22Rv1 (cell line): Measurements from ENCODE around the gene LAMTOR5.

Source experiments
- H3K27ac ChIP-seq: fragments of 450-650 bp; 2 replicates; pipeline ENCODE4 v1.5.1; 2017
- ZFX ChIP-seq: fragments of 450-650 bp; IDR thresholded peaks from 2 replicates; pipeline ENCODE4 v1.6.1; 2017; ENCODE audit warnings: antibody characterized with exemption, borderline replicate concordance
- TF ChIP-seq, protein P1 (sequence below): fragments of 450-650 bp; IDR thresholded peaks from 2 replicates; pipeline ENCODE4 v1.5.1; 2017; ENCODE audit warnings: mild to moderate bottlenecking

LAMTOR5 gene

DNA sequence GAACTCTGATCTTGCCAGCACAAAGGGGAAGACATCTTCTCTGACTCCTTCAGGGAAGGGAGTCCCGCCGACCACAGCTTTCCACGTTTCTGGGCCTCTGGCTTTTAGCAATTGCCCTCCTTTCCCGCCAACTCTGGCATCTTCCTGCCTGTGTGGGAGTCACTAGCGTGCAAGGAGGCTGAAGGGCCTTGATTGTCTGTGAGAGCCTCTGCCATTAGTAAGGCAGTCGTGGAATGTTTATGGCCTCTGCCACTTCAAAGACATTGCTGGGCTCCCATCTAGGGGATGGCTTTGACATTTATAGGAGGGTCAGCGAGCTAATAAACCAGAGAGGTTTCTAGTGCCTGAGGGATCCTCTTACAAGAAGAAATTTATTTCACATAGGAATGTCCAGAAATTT lies 29.1 kb upstream of the LAMTOR5 start:
- H3K27ac ChIP-seq: no peak overlapping the region
- TF ChIP-seq ZFX: no peak
- TF ChIP-seq, protein P1, sequence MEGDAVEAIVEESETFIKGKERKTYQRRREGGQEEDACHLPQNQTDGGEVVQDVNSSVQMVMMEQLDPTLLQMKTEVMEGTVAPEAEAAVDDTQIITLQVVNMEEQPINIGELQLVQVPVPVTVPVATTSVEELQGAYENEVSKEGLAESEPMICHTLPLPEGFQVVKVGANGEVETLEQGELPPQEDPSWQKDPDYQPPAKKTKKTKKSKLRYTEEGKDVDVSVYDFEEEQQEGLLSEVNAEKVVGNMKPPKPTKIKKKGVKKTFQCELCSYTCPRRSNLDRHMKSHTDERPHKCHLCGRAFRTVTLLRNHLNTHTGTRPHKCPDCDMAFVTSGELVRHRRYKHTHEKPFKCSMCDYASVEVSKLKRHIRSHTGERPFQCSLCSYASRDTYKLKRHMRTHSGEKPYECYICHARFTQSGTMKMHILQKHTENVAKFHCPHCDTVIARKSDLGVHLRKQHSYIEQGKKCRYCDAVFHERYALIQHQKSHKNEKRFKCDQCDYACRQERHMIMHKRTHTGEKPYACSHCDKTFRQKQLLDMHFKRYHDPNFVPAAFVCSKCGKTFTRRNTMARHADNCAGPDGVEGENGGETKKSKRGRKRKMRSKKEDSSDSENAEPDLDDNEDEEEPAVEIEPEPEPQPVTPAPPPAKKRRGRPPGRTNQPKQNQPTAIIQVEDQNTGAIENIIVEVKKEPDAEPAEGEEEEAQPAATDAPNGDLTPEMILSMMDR: no peak

DNA sequence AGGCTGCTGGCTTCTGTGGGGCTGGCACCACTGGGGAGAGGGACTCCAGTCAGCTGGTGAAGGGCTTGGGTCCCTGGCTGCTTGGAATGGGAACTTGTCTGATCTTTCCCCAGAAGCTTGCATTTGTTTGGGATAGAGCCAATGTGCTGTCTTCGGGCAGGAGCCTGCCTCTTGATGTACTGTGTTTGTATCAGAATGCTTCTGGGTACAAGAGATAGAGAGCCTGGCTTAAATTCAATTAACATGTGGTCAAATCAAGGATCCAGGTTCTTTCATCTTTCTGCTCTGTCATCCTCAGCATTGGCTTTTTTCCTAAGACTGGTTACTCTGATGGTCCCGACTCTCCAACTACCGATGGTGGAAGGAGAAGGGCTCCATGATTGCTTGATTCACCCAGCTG lies 27.5 kb upstream of the LAMTOR5 start:
- TF ChIP-seq, protein P1: no peak
- no peak for TF ChIP-seq ZFX
- no peak overlapping the region for H3K27ac ChIP-seq

DNA sequence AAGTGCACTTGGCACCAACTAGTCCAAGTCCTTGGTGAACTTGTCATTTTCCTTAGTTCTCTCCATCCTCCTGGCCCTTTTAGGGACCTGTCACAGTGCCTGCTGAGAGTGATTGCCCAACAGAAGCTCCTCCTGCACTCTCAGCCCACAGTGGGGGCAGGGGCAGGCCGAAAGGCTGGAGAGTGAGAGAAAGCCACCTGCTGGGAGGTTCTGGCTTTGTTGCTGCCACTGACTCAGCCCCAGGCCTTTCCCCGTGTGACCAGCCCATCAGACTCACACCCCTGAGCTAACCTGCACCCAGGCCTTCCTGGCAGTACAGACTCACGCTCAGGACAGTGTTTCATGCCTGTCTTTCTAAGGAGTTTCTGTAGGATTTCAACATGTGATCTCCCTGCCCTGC lies 26.3 kb upstream of the LAMTOR5 start:
- no peak overlapping the region for H3K27ac ChIP-seq
- TF ChIP-seq, protein P1: no peak
- no peak for TF ChIP-seq ZFX

DNA sequence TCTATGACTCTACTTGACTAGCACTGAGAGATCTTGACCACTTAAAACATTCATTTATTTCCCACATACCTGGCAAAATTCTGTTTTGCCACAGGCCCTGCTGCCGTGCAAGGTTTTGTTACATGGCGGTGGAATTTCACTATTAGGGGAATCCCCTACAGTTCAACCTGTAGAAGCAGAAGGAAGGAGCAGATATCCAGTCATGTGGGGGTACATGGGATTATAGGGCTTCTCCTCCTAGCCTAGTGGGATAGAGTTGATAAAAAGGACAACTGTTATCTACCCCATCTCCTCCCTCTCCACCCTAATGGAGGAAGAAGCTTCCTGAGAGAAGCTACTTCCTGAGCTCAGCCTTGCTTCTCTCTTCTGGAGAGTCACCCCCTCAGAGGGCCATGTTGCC lies 25.7 kb upstream of the LAMTOR5 start:
- no peak overlapping the region for H3K27ac ChIP-seq
- TF ChIP-seq, protein P1: no peak
- no peak for TF ChIP-seq ZFX

DNA sequence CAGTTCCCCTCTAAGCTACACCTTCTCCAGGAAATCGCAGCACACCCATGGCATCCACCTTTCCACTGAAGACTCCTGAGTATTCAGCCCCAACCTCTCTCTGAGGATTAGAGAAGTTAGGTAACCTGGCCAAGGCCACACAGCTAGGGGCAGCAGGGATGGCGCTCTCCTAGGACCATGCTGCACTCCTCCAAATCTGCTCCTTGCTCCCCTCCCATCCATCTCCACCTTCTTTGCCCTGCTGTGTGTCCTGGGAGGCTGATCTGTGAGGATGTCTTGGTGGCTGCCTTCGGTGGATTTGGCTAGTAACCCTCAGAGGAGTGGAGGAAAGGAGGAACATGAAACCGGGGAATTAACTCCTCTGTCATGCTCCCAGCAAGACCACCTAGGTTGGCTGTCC lies 23.4 kb upstream of the LAMTOR5 start:
- H3K27ac ChIP-seq: no peak overlapping the region
- TF ChIP-seq, protein P1: no peak
- TF ChIP-seq ZFX: no peak

DNA sequence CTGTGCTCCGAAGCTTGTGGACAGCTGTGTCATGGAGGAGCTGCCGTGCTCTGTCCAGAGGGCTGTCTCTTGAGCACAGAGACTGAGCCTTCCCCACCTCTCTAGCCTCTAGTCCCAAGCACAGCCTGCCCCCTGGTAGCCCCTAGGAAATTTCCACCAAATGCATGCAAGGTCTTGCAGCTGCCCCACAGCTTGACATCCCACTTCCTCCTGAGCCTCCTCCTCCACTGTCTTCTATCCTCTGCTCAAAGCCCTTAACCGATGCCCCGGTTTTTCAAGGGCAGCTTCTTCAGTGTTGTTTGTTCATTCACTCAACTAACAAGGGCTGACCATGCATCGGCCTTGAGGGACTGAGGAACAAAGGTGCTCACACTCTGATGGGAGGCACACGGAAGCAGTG lies 22.9 kb upstream of the LAMTOR5 start:
- no peak overlapping the region for H3K27ac ChIP-seq
- TF ChIP-seq, protein P1: no peak
- TF ChIP-seq ZFX: no peak

DNA sequence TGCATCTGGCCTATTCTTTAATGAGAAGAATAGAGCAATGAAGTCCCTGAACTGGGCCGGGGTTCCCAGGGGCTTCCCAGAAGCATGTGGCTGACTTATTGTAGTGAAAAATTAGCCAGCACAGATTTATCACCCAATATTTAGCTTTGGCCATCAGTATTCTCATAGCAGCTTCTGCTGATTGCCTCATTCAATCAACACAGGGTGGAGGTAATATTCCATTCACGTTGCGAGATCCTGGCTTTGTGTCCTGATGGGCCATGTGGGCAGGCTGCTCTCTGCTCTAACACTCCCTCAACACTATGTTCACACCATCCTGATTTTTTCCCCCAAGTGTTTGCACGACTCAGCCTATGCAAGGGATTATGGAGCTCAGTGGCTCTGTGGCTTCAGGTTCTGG lies 21.5 kb upstream of the LAMTOR5 start:
- TF ChIP-seq, protein P1: no peak
- no peak for TF ChIP-seq ZFX
- H3K27ac ChIP-seq: no peak overlapping the region
